Inflammatory macrophage (primary cell): ENCODE data around the gene CLPTM1L.
"Not testable (repeated sequence)": the region's sequence is repeated elsewhere in the genome, so short reads cannot be mapped to it uniquely, and the experiment has no call there.

Experiments
- DNase-seq, 2 donors: peaks; one replicate each; pipeline ENCODE4 v3.0.0-alpha.2; 2020 to 2022

The CLPTM1L gene

GRCh38 chr5:1359031-1359645, 14.2 kb upstream of the CLPTM1L start:
- no peak for DNase-seq

- DNase-seq, result no peak
These were observed 13.8 kb upstream of the CLPTM1L start for GRCh38 chr5:1358726-1359025.

DNA sequence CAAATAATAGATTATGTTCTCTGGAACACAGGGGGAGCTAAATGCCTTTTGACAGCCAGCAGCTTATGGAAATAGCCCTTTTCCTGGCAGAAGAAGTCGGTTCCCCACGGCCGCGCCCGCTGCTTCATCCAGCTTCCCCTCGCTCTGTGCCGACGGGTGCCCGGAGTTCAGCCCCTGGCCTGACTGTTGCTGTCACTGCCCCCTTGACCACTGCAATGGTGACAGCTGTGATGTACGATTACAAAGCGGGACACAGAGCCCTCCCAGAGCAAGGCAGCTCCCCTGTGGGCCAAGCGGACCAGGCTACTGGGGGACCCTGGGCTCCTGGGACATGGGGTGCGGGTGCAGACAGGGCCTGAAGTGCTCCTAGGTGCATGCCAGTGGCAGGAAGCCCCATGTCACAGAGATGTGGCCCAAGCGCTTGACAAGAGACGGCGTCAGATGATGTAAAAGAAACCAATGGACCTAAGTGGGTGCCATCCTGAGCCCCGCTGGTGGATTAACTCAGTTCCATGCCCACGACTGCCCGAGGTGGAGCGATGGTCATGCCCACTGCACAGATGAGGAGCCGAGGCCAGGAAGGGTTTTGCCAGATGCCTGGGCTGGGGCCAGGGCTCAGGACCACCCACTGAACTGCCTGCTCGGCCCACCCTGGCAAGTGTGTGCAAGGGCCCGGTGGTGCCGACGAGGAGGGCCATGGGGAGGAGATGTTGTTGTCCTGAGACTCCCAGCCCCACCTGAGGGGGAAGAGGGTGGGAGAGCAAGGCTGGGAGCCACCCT, 13.2 kb upstream of the CLPTM1L start:
- DNase-seq, result no peak

DNA sequence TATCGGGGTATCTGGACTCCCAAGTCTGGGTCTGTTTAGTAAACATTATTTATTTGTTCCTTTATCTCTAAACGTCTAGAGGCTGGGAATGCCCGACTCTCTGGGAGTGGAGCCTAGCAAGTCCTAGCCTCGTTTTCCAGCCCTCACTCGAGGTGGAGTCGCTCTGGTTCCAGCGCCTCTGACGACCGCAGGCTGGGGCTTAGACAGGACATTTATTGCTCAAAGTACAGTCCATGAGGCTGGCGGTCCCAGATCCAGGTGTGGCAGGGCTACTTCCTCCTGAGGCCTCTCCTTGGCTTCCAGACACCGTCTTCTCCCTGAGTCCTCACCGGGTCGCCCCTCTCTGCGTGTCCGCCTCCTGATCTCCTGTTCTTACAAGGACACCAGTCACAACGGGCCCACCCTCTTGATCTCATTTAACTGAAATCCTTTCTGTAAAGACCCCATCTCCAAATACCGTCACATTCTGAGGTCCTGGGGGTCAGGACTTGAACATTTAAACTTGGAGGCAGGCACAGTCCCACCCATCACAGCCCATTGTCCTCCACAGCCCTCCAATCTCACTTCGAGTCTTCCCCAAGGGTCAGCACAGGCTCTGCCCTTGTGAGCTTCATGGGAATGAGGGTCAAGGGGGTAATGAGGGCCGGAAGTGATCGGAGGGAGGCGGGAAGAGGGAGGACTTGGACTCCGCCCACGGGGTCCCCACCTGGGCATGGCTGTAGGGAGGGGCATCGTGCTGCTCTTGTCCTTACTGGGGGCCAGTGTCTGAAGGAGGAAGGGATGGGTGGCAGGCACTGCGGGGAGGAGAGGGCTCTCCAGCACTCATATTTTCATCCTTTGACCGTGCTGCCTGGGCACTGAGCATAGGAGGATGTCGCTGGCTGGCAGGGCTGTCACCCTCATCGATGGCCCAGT, 12.2 kb upstream of the CLPTM1L start:
- no peak for DNase-seq

GRCh38 chr5:1354576-1354975, 9.7 kb upstream of the CLPTM1L start:
- DNase-seq, result no peak

DNA sequence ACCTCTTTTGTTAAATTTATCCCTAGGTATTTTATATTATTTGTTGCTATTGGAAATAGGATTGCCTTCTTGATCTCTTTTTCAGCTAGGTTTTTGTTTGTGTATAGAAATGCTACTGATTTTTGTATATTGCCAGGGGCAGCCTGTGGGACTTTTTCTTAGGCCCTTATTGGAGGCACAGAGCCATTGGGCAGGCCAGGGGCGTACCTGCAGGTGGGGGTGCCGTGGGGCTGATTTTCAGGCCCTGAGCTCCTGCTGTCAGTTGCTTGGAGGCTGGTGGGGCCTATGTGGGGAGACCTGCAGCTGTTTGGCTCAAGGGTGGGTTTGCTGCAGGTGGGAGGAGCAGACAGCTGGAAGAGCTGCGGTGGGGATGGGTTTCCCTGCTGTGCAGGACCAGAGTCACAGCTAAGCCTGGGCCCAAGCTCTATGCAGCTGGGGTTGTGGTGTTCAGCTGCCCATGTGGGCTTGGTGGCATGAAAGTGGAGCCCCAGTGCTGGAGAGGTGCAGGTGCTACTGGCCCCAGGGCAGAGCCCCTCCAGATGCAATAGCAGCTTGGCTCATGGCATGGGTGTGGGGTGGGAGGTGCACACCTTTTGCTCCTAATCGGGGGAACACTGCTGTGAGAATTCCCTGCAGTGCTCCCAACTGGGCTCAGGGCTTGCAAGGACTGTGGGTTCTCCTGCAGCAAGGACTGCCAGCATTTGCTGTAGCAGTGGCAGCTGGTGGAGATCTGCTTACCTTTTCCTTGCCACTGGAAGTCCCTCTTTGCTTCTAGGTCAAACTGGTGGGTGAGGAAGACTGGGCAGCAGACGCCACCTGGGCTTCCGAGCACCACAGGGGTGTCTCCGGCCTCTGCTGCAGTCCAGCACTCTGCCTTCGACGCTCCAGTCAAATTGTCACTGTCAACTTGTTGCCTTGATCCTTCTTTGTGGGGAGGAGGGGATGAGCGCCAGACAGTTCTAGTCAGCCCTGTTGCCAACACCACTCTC, 7.6 kb upstream of the CLPTM1L start:
- no peak for DNase-seq

GRCh38 chr5:1351156-1351555, 6.3 kb upstream of the CLPTM1L start:
- DNase-seq, result no peak

- no peak for DNase-seq
These were observed 4.3 kb upstream of the CLPTM1L start for GRCh38 chr5:1349246-1349645.

DNA sequence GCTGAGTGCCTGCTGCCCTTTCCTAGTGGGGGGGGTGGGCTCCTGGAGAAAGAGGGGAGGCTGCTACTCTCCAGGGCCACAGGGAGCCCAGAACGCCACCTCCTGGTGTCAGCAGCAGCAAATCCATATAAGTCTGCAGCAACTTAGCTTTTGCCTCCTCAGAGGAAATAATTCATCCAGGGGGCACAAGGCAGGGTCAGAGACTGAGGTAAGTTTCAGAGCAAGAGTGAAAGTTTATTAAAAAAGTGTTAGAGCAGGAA, 4.0 kb upstream of the CLPTM1L start:
- DNase-seq, result no peak

DNA sequence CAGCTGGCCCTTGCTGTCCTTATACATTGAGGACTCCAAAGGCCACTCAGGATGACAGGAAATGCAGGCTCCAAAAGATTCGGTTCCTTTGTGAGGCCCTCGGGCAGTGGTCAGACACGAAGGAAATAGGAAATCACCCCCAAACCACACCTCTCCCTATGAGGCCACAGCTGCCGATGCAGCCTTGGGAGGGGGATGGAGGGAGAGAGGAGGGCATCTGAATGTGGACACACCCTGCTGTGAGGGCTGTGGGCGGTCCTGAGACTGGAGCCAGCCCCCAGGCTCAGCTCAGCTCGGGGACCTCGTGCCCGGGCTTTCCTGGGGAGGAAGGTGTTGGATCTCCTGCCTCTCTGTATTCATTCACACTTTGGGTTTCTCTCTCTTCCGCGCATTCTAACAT, 2.7 kb upstream of the CLPTM1L start:
- DNase-seq, result no peak

DNA sequence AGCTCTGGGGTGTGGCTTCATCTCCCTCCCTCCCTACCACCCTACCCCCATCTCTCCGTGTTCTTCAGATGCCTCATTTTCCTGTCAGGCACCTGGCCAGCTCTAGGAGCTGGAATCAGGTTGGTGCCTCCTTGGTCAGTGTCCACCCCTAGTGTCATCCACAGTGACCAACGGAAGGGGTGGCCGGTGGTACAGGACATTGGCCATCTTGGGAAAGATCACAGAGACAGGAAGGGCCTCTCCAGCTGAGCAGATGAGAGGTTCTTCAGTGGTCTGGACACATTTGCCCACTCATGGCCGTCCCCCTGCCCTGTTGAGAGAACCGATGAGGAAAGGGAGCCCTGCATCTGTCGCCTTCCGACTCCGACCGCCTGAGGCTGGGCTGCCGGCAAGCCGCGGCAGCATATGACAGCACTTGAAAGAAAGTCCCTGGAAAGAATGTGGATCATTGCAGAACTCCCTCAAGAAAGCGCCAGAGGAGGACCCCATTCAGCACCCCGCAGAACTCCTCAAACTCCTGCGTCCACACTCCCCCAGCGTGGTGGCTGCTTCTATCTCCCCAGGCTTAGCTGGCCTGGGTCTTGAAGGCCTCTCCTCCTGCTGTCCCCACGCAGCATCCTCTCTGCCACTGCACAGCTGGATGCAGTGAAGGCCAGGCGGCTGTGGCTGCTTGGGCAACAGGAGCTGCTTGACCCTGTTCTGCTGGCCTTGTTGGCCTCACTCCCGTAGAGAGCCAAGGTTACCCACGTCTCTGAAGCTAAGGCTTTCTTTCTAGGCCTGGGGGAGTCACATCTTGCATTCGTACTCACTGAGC, 1.9 kb upstream of the CLPTM1L start:
- DNase-seq, result no peak

- DNase-seq, result no peak
These were observed 1.2 kb upstream of the CLPTM1L start for GRCh38 chr5:1345876-1346626.

DNA sequence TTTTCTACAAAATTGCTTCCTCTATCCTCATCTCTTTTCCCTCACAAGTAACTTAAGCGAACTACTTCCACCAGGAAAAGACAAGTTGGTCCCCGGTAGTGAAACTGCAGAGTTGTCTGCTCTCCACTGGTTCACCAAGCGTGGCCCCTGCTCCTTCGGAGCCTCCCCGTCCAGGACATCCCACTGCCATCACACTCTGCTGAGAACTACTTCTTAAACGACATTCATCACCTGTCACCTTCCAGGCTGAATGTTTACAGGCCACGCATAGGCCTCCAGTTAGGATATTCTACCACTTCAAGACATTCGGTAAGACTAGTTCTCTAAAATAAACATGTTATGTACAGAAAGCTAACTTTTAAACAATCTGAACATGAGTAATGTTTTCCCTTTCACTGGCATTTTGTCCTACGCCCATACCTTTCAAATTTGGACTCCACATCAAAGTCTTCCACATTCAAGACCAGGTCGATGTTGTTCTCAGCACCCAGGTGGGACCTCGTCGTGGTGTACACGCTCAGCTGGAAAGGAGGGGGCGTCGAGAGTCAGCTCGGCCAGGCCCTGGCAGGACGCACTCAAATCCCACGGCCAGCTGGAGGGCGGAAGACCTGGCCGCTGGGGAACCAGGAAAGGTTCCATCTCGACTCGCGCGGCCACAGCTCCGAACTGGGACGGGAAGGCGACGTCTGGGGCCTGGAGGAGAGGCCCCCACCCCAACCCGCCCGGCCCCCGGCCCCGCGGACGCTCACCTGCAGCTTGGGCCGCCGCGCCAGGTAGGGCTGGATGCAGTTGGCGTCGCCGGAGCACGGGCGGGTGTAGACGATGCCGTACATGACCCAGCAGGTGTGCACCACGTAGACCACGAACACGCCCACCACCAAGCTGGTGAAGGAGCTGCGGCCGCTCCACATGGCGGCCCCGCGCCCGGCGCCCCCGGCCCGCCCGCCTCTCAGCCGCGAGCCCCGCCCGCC, 683 bp downstream of the CLPTM1L start:
- peak in 1 of 2 donors; percentile 24 for DNase-seq

DNA sequence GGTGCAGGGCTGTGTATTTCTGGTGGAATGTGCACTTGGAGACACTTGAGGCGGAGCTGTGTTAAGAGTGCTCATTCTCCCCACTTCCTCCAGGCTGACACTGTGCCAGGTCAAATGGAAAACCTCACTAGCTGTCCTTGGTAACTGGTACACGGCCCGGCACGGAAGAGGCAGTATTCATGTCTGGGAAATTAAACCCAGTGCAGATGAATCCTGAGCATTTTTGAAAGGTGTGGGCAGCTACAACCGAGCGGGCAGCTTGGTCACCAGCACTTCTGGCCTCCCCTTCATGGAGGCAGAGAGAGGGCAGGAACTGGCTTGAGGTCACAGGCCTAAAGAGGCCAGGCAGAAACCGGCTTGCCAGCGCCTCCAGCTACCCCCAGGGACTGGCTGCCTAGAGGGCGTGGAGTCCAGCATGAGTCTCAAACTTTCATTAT, 1.6 kb downstream of the CLPTM1L start:
- DNase-seq, result no peak

DNA sequence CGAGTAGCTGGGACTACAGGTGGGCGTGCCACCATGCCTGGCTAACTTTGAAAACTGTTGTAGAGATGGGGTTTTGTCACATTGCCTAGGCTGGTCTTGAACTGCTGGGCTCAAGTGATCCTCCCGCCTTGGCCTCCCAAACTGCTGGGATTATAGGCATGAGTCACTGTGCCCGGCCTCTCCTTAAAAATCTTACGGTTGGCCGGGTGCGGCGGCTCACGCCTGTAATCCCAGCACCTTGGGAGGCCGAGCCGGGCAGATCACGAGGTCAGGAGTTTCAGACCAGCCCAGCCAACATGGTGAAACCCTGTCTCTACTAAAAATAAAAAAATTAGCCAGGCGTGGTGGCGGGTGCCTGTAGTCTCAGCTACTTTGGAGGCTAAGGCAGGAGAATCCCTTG, 2.2 kb downstream of the CLPTM1L start:
- not testable (repeated sequence) for DNase-seq

DNA sequence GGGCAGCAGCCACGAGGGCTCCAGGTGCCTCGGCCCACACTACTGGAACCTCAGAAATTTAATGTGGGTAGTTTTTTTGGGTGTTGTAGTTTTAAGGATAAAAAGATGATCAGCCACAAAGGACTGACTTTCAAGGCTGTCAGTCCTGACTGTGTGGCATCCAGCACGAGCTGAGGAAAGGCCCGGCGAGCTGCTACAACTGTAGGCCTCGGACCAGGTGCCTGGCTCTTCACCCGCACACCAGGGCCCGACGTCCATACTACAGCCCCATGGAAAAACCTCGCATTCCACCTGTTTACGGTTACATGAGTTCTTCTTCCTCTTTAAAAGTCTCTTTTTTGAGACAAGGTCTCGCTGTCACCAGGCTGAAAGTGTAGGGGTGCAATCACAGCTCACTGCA, 2.6 kb downstream of the CLPTM1L start:
- DNase-seq, result no peak

DNA sequence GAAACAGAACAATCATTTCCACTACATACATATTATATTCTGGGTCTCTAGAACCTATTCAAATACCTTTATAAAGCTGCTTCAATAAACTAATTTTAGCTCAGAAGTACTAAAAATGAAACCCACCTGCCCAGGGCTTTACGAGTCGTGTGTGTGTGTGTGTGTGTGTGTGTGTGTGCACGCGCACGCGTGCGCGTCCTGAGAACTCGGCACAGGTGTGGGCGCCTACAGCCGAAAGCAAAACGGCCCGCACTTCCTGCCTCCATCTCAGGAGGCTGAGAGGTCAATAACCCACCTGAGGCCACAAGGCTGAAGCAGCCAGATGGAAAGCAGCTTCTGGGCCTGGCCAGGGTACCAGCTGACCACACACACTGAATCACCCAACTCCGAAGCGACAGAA, 3.0 kb downstream of the CLPTM1L start:
- DNase-seq, result no peak

DNA sequence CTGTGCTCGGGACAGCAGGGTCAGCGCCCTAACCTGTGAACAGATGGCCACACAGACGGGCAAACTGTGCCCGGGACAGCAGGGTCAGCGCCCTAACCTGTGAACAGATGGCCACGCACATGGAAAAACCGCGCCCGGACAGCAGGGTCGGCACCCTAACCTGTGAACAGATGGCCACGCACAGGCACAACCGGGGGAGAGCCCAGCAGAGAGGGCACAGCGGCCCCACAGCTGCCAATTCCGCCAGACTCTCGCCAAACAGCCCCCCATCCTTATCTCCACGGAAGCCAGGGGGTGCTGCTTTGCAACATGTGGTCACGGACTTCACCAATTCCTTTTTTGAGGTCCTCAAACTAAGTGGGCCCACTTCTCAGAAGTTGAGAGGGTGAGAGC, 5.1 kb downstream of the CLPTM1L start:
- not testable (repeated sequence) for DNase-seq

- not testable (repeated sequence) for DNase-seq
These were observed 5.6 kb downstream of the CLPTM1L start for GRCh38 chr5:1339139-1339817.
